ENCODE measurements around the gene TICAM2. TPM values are rescaled to one million over a fixed set of nuclear protein-coding genes. Genes with fewer than 3 reads are reported as not detected.

TICAM2 gene
- total RNA-seq, 1 donor from 2014 or later, result 0.53 TPM

DNA sequence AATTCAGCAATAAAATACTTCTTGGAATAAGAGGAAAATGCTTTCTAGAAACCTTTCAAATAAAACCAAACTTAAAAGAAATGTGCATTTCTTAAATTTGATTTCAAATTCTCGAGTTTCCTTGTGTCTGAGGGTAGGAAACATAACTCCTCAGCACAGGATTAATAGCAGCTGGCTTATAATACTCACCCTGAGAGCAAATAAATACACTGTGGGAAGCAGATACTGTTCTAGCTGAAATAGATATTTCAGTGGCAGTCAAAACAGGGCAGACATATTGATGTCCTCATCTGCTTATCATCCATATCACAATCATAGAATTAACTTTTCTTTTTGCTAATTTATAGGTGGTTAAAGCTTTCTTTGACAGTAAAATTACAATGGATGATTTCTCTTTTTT is 33.6 kb downstream of the TICAM2 start:
- no peaks in the 10 kb centered on the region for H3K9me3 ChIP-seq
- TF ChIP-seq, protein P1, sequence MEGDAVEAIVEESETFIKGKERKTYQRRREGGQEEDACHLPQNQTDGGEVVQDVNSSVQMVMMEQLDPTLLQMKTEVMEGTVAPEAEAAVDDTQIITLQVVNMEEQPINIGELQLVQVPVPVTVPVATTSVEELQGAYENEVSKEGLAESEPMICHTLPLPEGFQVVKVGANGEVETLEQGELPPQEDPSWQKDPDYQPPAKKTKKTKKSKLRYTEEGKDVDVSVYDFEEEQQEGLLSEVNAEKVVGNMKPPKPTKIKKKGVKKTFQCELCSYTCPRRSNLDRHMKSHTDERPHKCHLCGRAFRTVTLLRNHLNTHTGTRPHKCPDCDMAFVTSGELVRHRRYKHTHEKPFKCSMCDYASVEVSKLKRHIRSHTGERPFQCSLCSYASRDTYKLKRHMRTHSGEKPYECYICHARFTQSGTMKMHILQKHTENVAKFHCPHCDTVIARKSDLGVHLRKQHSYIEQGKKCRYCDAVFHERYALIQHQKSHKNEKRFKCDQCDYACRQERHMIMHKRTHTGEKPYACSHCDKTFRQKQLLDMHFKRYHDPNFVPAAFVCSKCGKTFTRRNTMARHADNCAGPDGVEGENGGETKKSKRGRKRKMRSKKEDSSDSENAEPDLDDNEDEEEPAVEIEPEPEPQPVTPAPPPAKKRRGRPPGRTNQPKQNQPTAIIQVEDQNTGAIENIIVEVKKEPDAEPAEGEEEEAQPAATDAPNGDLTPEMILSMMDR (IDR thresholded peaks at IDR 0.05), result no peak
- no peaks in the 10 kb centered on the region for H3K36me3 ChIP-seq
- no peak for DNase-seq (ENCODE audit: low spot score in 2 of 2)
- H3K4me3 ChIP-seq, result no peak overlapping the region
- H3K27me3 ChIP-seq, result no peaks in the 10 kb centered on the region
- intact Hi-C loops (cut with DNase I), result no loop called here
- H3K27ac ChIP-seq, result no peak overlapping the region
- no peaks in the 10 kb centered on the region for H3K4me1 ChIP-seq

- TF ChIP-seq, protein P1 (IDR thresholded peaks at IDR 0.05), result no peak
- H3K36me3 ChIP-seq, result no peaks in the 10 kb centered on the region
- no peak overlapping the region for H3K27ac ChIP-seq
- no peaks in the 10 kb centered on the region for H3K27me3 ChIP-seq
- H3K4me1 ChIP-seq, result no peaks in the 10 kb centered on the region
- no peaks in the 10 kb centered on the region for H3K9me3 ChIP-seq
- intact Hi-C loops (cut with DNase I), result no loop called here
- no peak for DNase-seq (ENCODE audit: low spot score in 2 of 2)
- no peak overlapping the region for H3K4me3 ChIP-seq
Observed at GRCh38 chr5:115565233-115565632, 37.0 kb downstream of the TICAM2 start.

- TF ChIP-seq, protein P1 (IDR thresholded peaks at IDR 0.05), result no peak
Observed at GRCh38 chr5:115561176-115561575, 41.1 kb downstream of the TICAM2 start.

GRCh38 chr5:115559524-115559923 is 42.8 kb downstream of the TICAM2 start:
- DNase-seq (ENCODE audit: low spot score in 2 of 2), result no peak
- TF ChIP-seq, protein P1 (IDR thresholded peaks at IDR 0.05), result no peak

More at GRCh38 chr5:115561176-115561575, 41.1 kb downstream of the TICAM2 start:
- intact Hi-C loops (cut with DNase I), result no loop called here
- Histone ChIP-seq H3K4me3 (no peak overlapping the region), H3K4me1 (no peaks in the 10 kb centered on the region), H3K9me3 (no peaks in the 10 kb centered on the region), H3K36me3 (no peaks in the 10 kb centered on the region), H3K27me3 (no peaks in the 10 kb centered on the region), H3K27ac (no peak overlapping the region)
- DNase-seq (ENCODE audit: low spot score in 2 of 2), result no peak

DNA sequence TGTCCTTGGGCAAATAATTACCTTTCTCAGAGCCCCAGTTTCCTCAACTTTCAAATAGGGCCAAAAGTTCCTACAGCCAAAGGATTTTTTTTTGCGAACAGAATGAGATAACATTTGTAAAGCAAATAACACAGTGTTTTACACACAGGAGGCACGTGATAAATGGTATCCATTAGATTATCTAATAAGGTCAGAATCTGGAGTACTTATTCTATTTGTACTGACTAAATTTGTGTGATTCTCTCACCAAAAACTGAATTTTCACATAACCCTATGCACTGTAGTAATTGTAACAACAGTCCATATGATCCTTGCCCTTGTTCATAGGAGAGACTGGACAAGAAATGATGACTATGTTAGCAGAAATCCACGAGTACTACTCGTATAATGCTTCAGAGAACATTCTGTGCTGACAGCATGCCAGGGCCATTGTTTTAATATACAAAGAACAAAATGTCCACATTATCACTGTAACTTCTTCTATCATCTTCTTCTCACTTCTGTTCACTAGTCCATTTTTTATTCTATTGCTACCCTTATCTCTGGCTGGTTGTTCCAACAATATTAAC is 43.8 kb downstream of the TICAM2 start:
- H3K4me1 ChIP-seq, result no peaks in the 10 kb centered on the region
- intact Hi-C loops (cut with DNase I), result no loop called here
- H3K4me3 ChIP-seq, result no peak overlapping the region
- no peak for DNase-seq (ENCODE audit: low spot score in 2 of 2)
- no peak overlapping the region for H3K27ac ChIP-seq
- H3K9me3 ChIP-seq, result no peaks in the 10 kb centered on the region
- TF ChIP-seq, protein P1 (IDR thresholded peaks at IDR 0.05), result no peak
- no peaks in the 10 kb centered on the region for H3K27me3 ChIP-seq
- H3K36me3 ChIP-seq, result no peaks in the 10 kb centered on the region

More at GRCh38 chr5:115559524-115559923, 42.8 kb downstream of the TICAM2 start:
- Histone ChIP-seq H3K27me3 (no peaks in the 10 kb centered on the region), H3K4me3 (no peak overlapping the region), H3K27ac (no peak overlapping the region), H3K9me3 (no peaks in the 10 kb centered on the region), H3K36me3 (no peaks in the 10 kb centered on the region), H3K4me1 (no peaks in the 10 kb centered on the region)
- intact Hi-C loops (cut with DNase I), result no loop called here

All from ascending aorta (tissue), 2 donors.